Measurements from ENCODE around the gene KLHDC10.
"Not testable (repeated sequence)": the region's sequence is repeated elsewhere in the genome, so short reads cannot be mapped to it uniquely, and the experiment has no call there.

KLHDC10 gene

GRCh38 chr7:130063036-130063435, 7.3 kb upstream of the KLHDC10 start:
- Histone ChIP-seq H3K4me3 (ENCODE audit: low read length) (no peak overlapping the region), H3F3A (ENCODE audit: control insufficient read depth, insufficient read depth) (peaks cover 15% of the 10 kb centered on the region), H3K27ac (ENCODE audit: low read depth, low read length) (no peak overlapping the region), H3K9me2 (replicated peaks; ENCODE audit: control insufficient read depth, low read length) (no peaks in the 10 kb centered on the region), H3K36me3 (ENCODE audit: control insufficient read depth, low read length) (no peaks in the 10 kb centered on the region), H3K4me2 (ENCODE audit: low read length) (no peak overlapping the region), H3K27me3 (ENCODE audit: control insufficient read depth, low read length) (no peaks in the 10 kb centered on the region), H4K20me1 (ENCODE audit: control insufficient read depth, insufficient read depth, low read depth, low read length) (no peaks in the 10 kb centered on the region), H3K9me3 (ENCODE audit: control insufficient read depth, insufficient read depth, low read length) (no peaks in the 10 kb centered on the region), H3K4me1 (ENCODE audit: control insufficient read depth, low read length) (peaks cover 28% of the 10 kb centered on the region), H3K79me2 (ENCODE audit: control insufficient read depth, low read length) (no peaks in the 10 kb centered on the region)
- TF ChIP-seq EZH2phosphoT487 (IDR thresholded peaks at IDR 0.05; ENCODE audit: borderline replicate concordance, low read length): no peak
- peak; percentile 98 for TF ChIP-seq CTCF (IDR thresholded peaks at IDR 0.05; ENCODE audit: low read depth, low read length, poor library complexity, severe bottlenecking)

- not testable (repeated sequence) for H3K79me2 ChIP-seq (ENCODE audit: control insufficient read depth, low read length); H3K27ac ChIP-seq (ENCODE audit: low read depth, low read length); H3K27me3 ChIP-seq (ENCODE audit: control insufficient read depth, low read length); H4K20me1 ChIP-seq (ENCODE audit: control insufficient read depth, insufficient read depth, low read depth, low read length); H3K4me3 ChIP-seq (ENCODE audit: low read length); H3K4me2 ChIP-seq (ENCODE audit: low read length); H3K36me3 ChIP-seq (ENCODE audit: control insufficient read depth, low read length); H3K9me3 ChIP-seq (ENCODE audit: control insufficient read depth, insufficient read depth, low read length); H3K9me2 ChIP-seq (replicated peaks; ENCODE audit: control insufficient read depth, low read length)
- Histone ChIP-seq H3F3A (ENCODE audit: control insufficient read depth, insufficient read depth) (peaks cover 11% of the 10 kb centered on the region; the same call in 1 of the 2 replicates), H3K4me1 (ENCODE audit: control insufficient read depth, low read length) (peaks cover 26% of the 10 kb centered on the region)
Measured at GRCh38 chr7:130064580-130064926, 5.8 kb upstream of the KLHDC10 start.

DNA sequence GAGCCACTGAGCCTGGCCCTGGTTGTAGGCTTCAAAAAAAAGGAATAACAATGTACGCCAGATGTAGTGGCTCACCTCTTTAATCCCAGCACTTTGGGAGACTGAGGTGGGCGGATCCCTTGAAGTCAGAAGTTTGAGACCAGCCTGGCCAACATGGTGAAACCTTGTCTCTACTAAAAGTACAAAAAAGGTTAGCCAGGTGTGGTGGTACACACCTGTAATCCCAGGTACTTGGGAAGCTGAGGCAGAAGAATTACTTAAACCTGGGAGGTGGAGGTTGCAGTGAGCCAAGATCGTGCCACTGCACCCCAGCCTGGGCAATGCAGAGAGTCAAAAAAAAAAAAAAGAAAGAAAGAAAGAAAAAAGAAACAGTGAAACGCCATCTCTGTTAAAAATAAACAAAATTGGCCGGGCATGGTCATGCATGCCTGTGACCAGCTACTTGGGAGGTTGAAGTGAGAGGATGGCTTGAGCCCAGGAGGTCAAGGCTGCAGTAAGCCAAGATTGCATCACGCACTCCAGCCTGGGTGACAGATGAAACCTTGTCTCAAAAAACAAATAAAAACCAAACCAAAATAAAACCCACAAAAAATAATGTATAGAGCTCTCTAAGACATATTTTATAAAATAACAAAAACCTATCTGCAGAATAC, 4.7 kb upstream of the KLHDC10 start:
- TF ChIP-seq CTCF (IDR thresholded peaks at IDR 0.05; ENCODE audit: low read depth, low read length, poor library complexity, severe bottlenecking): no peak
- TF ChIP-seq EZH2phosphoT487 (IDR thresholded peaks at IDR 0.05; ENCODE audit: borderline replicate concordance, low read length): no peak
- H3K4me1 ChIP-seq (ENCODE audit: control insufficient read depth, low read length): peaks cover 25% of the 10 kb centered on the region
- no peak overlapping the region for H3K27ac ChIP-seq (ENCODE audit: low read depth, low read length)
- H3K9me2 ChIP-seq (replicated peaks; ENCODE audit: control insufficient read depth, low read length): no peaks in the 10 kb centered on the region
- peaks cover 11% of the 10 kb centered on the region; the same call in 1 of the 2 replicates for H3F3A ChIP-seq (ENCODE audit: control insufficient read depth, insufficient read depth)
- H3K36me3 ChIP-seq (ENCODE audit: control insufficient read depth, low read length): no peaks in the 10 kb centered on the region
- H3K4me3 ChIP-seq (ENCODE audit: low read length): no peak overlapping the region
- H3K4me2 ChIP-seq (ENCODE audit: low read length): no peak overlapping the region
- H3K27me3 ChIP-seq (ENCODE audit: control insufficient read depth, low read length): no peaks in the 10 kb centered on the region
- H3K79me2 ChIP-seq (ENCODE audit: control insufficient read depth, low read length): peaks cover 3% of the 10 kb centered on the region
- H4K20me1 ChIP-seq (ENCODE audit: control insufficient read depth, insufficient read depth, low read depth, low read length): no peaks in the 10 kb centered on the region
- H3K9me3 ChIP-seq (ENCODE audit: control insufficient read depth, insufficient read depth, low read length): no peaks in the 10 kb centered on the region

- Histone ChIP-seq H3K36me3 (ENCODE audit: control insufficient read depth, low read length) (0 out of 2 replicates have a peak, but pooled peaks cover 3% of the 10 kb centered on the region), H3K27ac (ENCODE audit: low read depth, low read length) (peak overlapping the region; percentile 10; the same call in 1 of the 2 replicates), H3K4me3 (ENCODE audit: low read length) (peak overlapping the region; percentile 83), H3K9me2 (replicated peaks; ENCODE audit: control insufficient read depth, low read length) (no peaks in the 10 kb centered on the region), H3K9me3 (ENCODE audit: control insufficient read depth, insufficient read depth, low read length) (no peaks in the 10 kb centered on the region), H3K27me3 (ENCODE audit: control insufficient read depth, low read length) (no peaks in the 10 kb centered on the region), H3K4me1 (ENCODE audit: control insufficient read depth, low read length) (peaks cover 23% of the 10 kb centered on the region), H3K4me2 (ENCODE audit: low read length) (peak overlapping the region; percentile 68), H3K79me2 (ENCODE audit: control insufficient read depth, low read length) (peaks cover 40% of the 10 kb centered on the region), H4K20me1 (ENCODE audit: control insufficient read depth, insufficient read depth, low read depth, low read length) (0 out of 2 replicates have a peak, but pooled peaks cover 6% of the 10 kb centered on the region), H3F3A (ENCODE audit: control insufficient read depth, insufficient read depth) (peaks cover 3% of the 10 kb centered on the region; the same call in 1 of the 2 replicates)
- TF ChIP-seq CTCF (IDR thresholded peaks at IDR 0.05; ENCODE audit: low read depth, low read length, poor library complexity, severe bottlenecking): no peak
- no peak for TF ChIP-seq EZH2phosphoT487 (IDR thresholded peaks at IDR 0.05; ENCODE audit: borderline replicate concordance, low read length)
Measured at GRCh38 chr7:130069179-130069977, 956 bp upstream of the KLHDC10 start.
